Neural cell (in vitro differentiated cells): ENCODE results near the gene ANAPC15. TPM values are rescaled to one million over a fixed set of nuclear protein-coding genes. Genes with fewer than 3 reads are reported as not detected.
A peak's percentile ranks its signal among the peaks of the same experiment; 100 is the strongest.

ENCODE experiments used
- H2AFZ ChIP-seq: fragments of 200-600, 300-800 bp; sonication (generic), shearing (Covaris generic); 2 replicates; pipeline ENCODE4 v1.6.0; 2014; ENCODE audit warnings: low read depth, mild to moderate bottlenecking, antibody characterized with exemption, low read length, moderate library complexity
- H3F3A ChIP-seq: fragments of 200-600 bp; shearing (Covaris generic); 2 replicates; pipeline ENCODE4 v1.6.1; 2016; ENCODE audit warnings: mild to moderate bottlenecking, moderate library complexity, mixed read lengths, antibody characterized with exemption, low read length; ENCODE audit not compliant: insufficient read depth, poor library complexity, severe bottlenecking
- H3K27ac ChIP-seq: fragments of 200-600, 300-800 bp; sonication (generic), shearing (Covaris generic); 2 replicates; pipeline ENCODE4 v1.5.1; 2014; ENCODE audit warnings: mild to moderate bottlenecking, low read length, moderate library complexity
- H3K27me3 ChIP-seq: fragments of 300-800, 200-600 bp; sonication (generic), shearing (Covaris generic); 2 replicates; pipeline ENCODE4 v1.6.0; 2014; ENCODE audit warnings: mild to moderate bottlenecking, low read depth, low read length, moderate library complexity; ENCODE audit not compliant: insufficient read depth
- H3K36me3 ChIP-seq: fragments of 300-800, 200-600 bp; sonication (generic), shearing (Covaris generic); 2 replicates; pipeline ENCODE4 v1.5.1; 2014; ENCODE audit warnings: mild to moderate bottlenecking, antibody characterized with exemption, low read length, moderate library complexity; ENCODE audit not compliant: insufficient read depth
- H3K4me2 ChIP-seq: fragments of 300-800, 200-600 bp; sonication (generic), shearing (Covaris generic); 2 replicates; pipeline ENCODE4 v1.6.0; 2014; ENCODE audit warnings: mild to moderate bottlenecking, low read length
- H3K4me3 ChIP-seq: fragments of 300-800, 200-600 bp; sonication (generic), shearing (Covaris generic); 2 replicates; pipeline ENCODE4 v1.5.1; 2014; ENCODE audit warnings: mild to moderate bottlenecking, low read length, moderate library complexity
- H3K79me2 ChIP-seq: fragments of 200-600 bp; shearing (Covaris generic); replicated peaks from 2 replicates; pipeline ENCODE4 v1.6.0; 2014; ENCODE audit warnings: mild to moderate bottlenecking, low read length, moderate library complexity; ENCODE audit not compliant: insufficient read depth
- H3K9ac ChIP-seq: fragments of 300-800, 200-600 bp; sonication (generic), shearing (Covaris generic); 2 replicates; pipeline ENCODE4 v1.6.1; 2016; ENCODE audit warnings: mild to moderate bottlenecking, low read length, mixed read lengths
- H3K9me2 ChIP-seq: fragments of 200-600 bp; shearing (Covaris generic); 2 replicates; pipeline ENCODE4 v1.6.1; 2016; ENCODE audit warnings: mild to moderate bottlenecking, low read length, mixed read lengths; ENCODE audit not compliant: insufficient read depth
- H3K9me3 ChIP-seq: fragments of 200-600, 300-800 bp; sonication (generic), shearing (Covaris generic); 2 replicates; pipeline ENCODE4 v1.6.1; 2016; ENCODE audit warnings: mild to moderate bottlenecking, mixed run types, low read length, moderate library complexity, mixed read lengths
- H4K20me1 ChIP-seq: fragments of 200-600 bp; shearing (Covaris generic); 2 replicates; pipeline ENCODE4 v1.6.1; 2016; ENCODE audit warnings: mild to moderate bottlenecking, mixed run types; ENCODE audit not compliant: insufficient read depth
- CTCF ChIP-seq: fragments of 450-650 bp; IDR thresholded peaks from 2 replicates; pipeline ENCODE4 v1.5.1; 2014; ENCODE audit warnings: antibody characterized with exemption, mild to moderate bottlenecking, moderate library complexity; ENCODE audit not compliant: poor library complexity, severe bottlenecking
- EP300 ChIP-seq: fragments of 450-650 bp; conservative IDR thresholded peaks from 2 replicates; pipeline ENCODE4 v1.6.1; 2014; ENCODE audit warnings: antibody characterized with exemption, mild to moderate bottlenecking, moderate library complexity; ENCODE audit not compliant: poor library complexity, severe bottlenecking
- EZH2 ChIP-seq: fragments of 200-600, 300-800 bp; shearing (Covaris generic), sonication (generic); IDR thresholded peaks from 2 replicates; pipeline ENCODE4 v1.6.1; 2014; ENCODE audit warnings: antibody characterized with exemption, low read length, borderline replicate concordance, mild to moderate bottlenecking; ENCODE audit not compliant: insufficient read depth, poor library complexity, severe bottlenecking
- MXI1 ChIP-seq: fragments of 450-650 bp; conservative IDR thresholded peaks from 2 replicates; pipeline ENCODE4 v1.6.1; 2014; ENCODE audit warnings: antibody characterized with exemption, mild to moderate bottlenecking; ENCODE audit not compliant: poor library complexity, severe bottlenecking
- POLR2AphosphoS5 ChIP-seq: IDR thresholded peaks from 2 replicates; pipeline ENCODE4 v1.6.1; 2012
- RAD21 ChIP-seq: fragments of 450-650 bp; conservative IDR thresholded peaks from 2 replicates; pipeline ENCODE4 v1.6.1; 2014; ENCODE audit warnings: antibody characterized with exemption, mild to moderate bottlenecking, moderate library complexity
- REST ChIP-seq: IDR thresholded peaks from 2 replicates; pipeline ENCODE4 v1.6.1; 2012; ENCODE audit warnings: borderline replicate concordance
- SMC3 ChIP-seq: fragments of 450-650 bp; conservative IDR thresholded peaks from 2 replicates; pipeline ENCODE4 v1.6.1; 2014; ENCODE audit warnings: antibody characterized with exemption, mild to moderate bottlenecking, moderate library complexity; ENCODE audit not compliant: poor library complexity
- TAF1 ChIP-seq: IDR thresholded peaks from 2 replicates; pipeline ENCODE4 v1.6.1; 2012; ENCODE audit warnings: low read depth
- polyA plus RNA-seq: library from polyadenylated mRNA; depleted of rRNA; stranded (reverse); fragments of >200 nt; gene quantifications from 2 replicates; pipeline ENCODE4 v1.2.3, GENCODE V29; 2014

The ANAPC15 gene
- polyA plus RNA-seq, 1 donor from 2014 or later, result 64.6 TPM

- Histone ChIP-seq H3K27ac (peak within 1 kb of the TSS; percentile 90), H3K36me3 (no peaks in the 10 kb centered on the region), H3K27me3 (no peaks in the 10 kb centered on the region), H3K4me2 (peak within 1 kb of the TSS; percentile 71), H3K9ac (peak within 1 kb of the TSS; percentile 90), H3K79me2 (peaks cover 20% of the 10 kb centered on the region), H4K20me1 (no peaks in the 10 kb centered on the region), H3K9me3 (no peaks in the 10 kb centered on the region), H3F3A (no peaks in the 10 kb centered on the region), H3K9me2 (no peaks in the 10 kb centered on the region), H2AFZ (peak within 1 kb of the TSS; percentile 95), H3K4me3 (peak within 1 kb of the TSS; percentile 73)
- TF ChIP-seq CTCF (peak; percentile 66), SMC3 (no peak), POLR2AphosphoS5 (peak; percentile 85), REST (peak; percentile 49), MXI1 (peak; percentile 69)
These were observed 9.3 kb downstream of the ANAPC15 start, which contains the start of gene LAMTOR1 for GRCh38 chr11:72102946-72103753. Gene LAMTOR1 (minus strand): TSS chr11:72103297. CDS start chr11:72103224, 73 bp downstream.

- Histone ChIP-seq H3K27ac (peak overlapping the region; percentile 84), H3K27me3 (no peaks in the 10 kb centered on the region), H3K9me2 (no peaks in the 10 kb centered on the region), H3K4me3 (peak overlapping the region; percentile 73), H3K4me2 (peak overlapping the region; percentile 71), H3K9ac (peak overlapping the region; percentile 90), H2AFZ (peak overlapping the region; percentile 53), H3K79me2 (peaks cover 20% of the 10 kb centered on the region), H3K9me3 (no peaks in the 10 kb centered on the region), H4K20me1 (no peaks in the 10 kb centered on the region), H3F3A (no peaks in the 10 kb centered on the region), H3K36me3 (no peaks in the 10 kb centered on the region)
- no peak for TF ChIP-seq MXI1
- no peak for TF ChIP-seq RAD21
- no peak for TF ChIP-seq REST
- TF ChIP-seq TAF1, result no peak
- TF ChIP-seq POLR2AphosphoS5, result no peak
- no peak for TF ChIP-seq CTCF
- no peak for TF ChIP-seq EZH2
- TF ChIP-seq EP300, result no peak
- no peak for TF ChIP-seq SMC3
These were observed 9.9 kb downstream of the ANAPC15 start for GRCh38 chr11:72102631-72102945.
